Measurements from ENCODE around the gene SRPX. TPM values are rescaled to one million over a fixed set of nuclear protein-coding genes. Genes with fewer than 3 reads are reported as not detected.

SRPX gene
- total and polyA plus RNA-seq, 10 of the 15 experiments (the other 5 are each of a cell fraction or from before 2014, with no cell fraction given): 0.05 to 0.79 (median 0.23) TPM; not detected in 1

DNA sequence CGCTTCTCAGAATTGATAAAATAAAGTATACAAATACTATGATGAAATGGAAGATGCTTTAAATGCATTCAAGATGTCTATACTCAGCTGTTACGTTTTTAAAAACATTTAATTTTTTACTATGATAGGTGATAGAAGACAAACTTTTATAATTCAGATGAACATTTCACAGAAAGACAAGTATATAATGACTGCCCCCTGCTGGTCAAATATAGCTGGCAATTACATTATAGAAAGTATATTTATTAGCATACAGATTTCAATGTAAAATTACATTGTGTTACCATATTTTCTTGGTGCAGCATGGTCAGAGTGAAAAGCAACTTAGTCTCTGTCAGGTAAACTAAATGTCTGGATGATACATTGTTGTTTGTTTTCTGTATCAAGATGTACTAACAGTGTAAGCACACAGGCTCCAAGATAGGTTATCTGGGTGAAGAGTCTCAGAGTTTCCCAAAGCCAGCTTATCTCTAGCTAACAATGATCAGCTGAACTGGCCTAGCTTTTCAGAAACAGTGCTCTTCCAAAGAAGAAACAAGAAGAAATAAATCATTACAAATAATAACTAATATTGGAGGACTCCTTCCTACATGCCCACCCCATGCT lies 54.1 kb downstream of the SRPX start (continued):
- TF ChIP-seq, protein P1, sequence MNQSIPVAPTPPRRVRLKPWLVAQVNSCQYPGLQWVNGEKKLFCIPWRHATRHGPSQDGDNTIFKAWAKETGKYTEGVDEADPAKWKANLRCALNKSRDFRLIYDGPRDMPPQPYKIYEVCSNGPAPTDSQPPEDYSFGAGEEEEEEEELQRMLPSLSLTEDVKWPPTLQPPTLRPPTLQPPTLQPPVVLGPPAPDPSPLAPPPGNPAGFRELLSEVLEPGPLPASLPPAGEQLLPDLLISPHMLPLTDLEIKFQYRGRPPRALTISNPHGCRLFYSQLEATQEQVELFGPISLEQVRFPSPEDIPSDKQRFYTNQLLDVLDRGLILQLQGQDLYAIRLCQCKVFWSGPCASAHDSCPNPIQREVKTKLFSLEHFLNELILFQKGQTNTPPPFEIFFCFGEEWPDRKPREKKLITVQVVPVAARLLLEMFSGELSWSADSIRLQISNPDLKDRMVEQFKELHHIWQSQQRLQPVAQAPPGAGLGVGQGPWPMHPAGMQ (IDR thresholded peaks at IDR 0.05; ENCODE audit: borderline replicate concordance): no peak
- TF ChIP-seq, protein P2, sequence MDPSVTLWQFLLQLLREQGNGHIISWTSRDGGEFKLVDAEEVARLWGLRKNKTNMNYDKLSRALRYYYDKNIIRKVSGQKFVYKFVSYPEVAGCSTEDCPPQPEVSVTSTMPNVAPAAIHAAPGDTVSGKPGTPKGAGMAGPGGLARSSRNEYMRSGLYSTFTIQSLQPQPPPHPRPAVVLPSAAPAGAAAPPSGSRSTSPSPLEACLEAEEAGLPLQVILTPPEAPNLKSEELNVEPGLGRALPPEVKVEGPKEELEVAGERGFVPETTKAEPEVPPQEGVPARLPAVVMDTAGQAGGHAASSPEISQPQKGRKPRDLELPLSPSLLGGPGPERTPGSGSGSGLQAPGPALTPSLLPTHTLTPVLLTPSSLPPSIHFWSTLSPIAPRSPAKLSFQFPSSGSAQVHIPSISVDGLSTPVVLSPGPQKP (IDR thresholded peaks at IDR 0.05; ENCODE audit: low read depth, low read length): no peak
- no peak for TF ChIP-seq FOXM1 (IDR thresholded peaks at IDR 0.05; ENCODE audit: low read depth, low read length)
- no peak for TF ChIP-seq RAD51 (IDR thresholded peaks at IDR 0.05)
- no peak for TF ChIP-seq KLF5 (IDR thresholded peaks at IDR 0.05; ENCODE audit: partially characterized antibody)
- peak; percentile 80; the same call in 1 of the 2 replicates for TF ChIP-seq SMC3 (IDR thresholded peaks at IDR 0.05; ENCODE audit: borderline replicate concordance, low read length)
- no peak for TF ChIP-seq MEF2B (IDR thresholded peaks at IDR 0.05; ENCODE audit: partially characterized antibody, poor library complexity, severe bottlenecking)

- CTCF ChIA-PET: interaction anchor here (1.0 to 7.8 kb wide), 11 partner anchors 11 to 245 kb away, joined by 3 to 163 read pairs (median 12); no protein-coding TSS in a partner anchor
- ATAC-seq: no peak
- no peak for TF ChIP-seq RELB (IDR thresholded peaks at IDR 0.05; ENCODE audit: low read depth)
- TF ChIP-seq TCF3 (IDR thresholded peaks at IDR 0.05; ENCODE audit: borderline replicate concordance, insufficient read depth, low read depth, low read length): no peak
- TF ChIP-seq CBX3 (IDR thresholded peaks at IDR 0.05; ENCODE audit: borderline replicate concordance, low read depth): no peak
- TF ChIP-seq SMAD5 (IDR thresholded peaks at IDR 0.05; ENCODE audit: low read depth): no peak
- TF ChIP-seq MXI1 (IDR thresholded peaks at IDR 0.05; ENCODE audit: low read depth, low read length): no peak
- TF ChIP-seq, protein P3, sequence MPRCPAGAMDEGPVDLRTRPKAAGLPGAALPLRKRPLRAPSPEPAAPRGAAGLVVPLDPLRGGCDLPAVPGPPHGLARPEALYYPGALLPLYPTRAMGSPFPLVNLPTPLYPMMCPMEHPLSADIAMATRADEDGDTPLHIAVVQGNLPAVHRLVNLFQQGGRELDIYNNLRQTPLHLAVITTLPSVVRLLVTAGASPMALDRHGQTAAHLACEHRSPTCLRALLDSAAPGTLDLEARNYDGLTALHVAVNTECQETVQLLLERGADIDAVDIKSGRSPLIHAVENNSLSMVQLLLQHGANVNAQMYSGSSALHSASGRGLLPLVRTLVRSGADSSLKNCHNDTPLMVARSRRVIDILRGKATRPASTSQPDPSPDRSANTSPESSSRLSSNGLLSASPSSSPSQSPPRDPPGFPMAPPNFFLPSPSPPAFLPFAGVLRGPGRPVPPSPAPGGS (IDR thresholded peaks at IDR 0.05; ENCODE audit: borderline replicate concordance, insufficient read depth, low read depth, low read length, poor library complexity, severe bottlenecking): no peak
- TF ChIP-seq CBFB (IDR thresholded peaks at IDR 0.05; ENCODE audit: low read depth): no peak
- no peak for TF ChIP-seq ZSCAN29 (IDR thresholded peaks at IDR 0.05)
- no peak for TF ChIP-seq MEF2B (IDR thresholded peaks at IDR 0.05; ENCODE audit: partially characterized antibody, poor library complexity, severe bottlenecking)
- no peak for TF ChIP-seq JUNB (IDR thresholded peaks at IDR 0.05)
- TF ChIP-seq NBN (IDR thresholded peaks at IDR 0.05): no peak
- TF ChIP-seq POLR2AphosphoS2 (IDR thresholded peaks at IDR 0.05; ENCODE audit: low read depth, low read length): no peak
These were observed 55.6 kb downstream of the SRPX start for GRCh38 chrX:38165023-38165422.

More at GRCh38 chrX:38165023-38165422, 55.6 kb downstream of the SRPX start:
- Histone ChIP-seq H2AFZ (ENCODE audit: control insufficient read depth, low read depth, low read length) (no peak overlapping the region), H3K36me3 (ENCODE audit: control insufficient read depth in 2 of 2, insufficient read depth in 2 of 2, low read length in 1 of 2) (no peaks in the 10 kb centered on the region), H3K9me3 (replicated peaks; ENCODE audit: control insufficient read depth, insufficient read depth, low read length) (no peaks in the 10 kb centered on the region), H3K4me1 (ENCODE audit: control insufficient read depth, insufficient read depth, low read length) (no peaks in the 10 kb centered on the region), H3K4me3 (no peak overlapping the region), H3K9ac (ENCODE audit: control insufficient read depth, insufficient read depth, low read length) (no peak overlapping the region), H3K79me2 (ENCODE audit: control insufficient read depth, insufficient read depth, low read length) (no peaks in the 10 kb centered on the region), H3K27me3 (replicated peaks in 1 of 2; ENCODE audit: control insufficient read depth in 2 of 2, insufficient read depth in 2 of 2, low read length in 1 of 2) (no peaks in the 10 kb centered on the region), H3K4me2 (ENCODE audit: control insufficient read depth, insufficient read depth) (no peak overlapping the region), H4K20me1 (ENCODE audit: control insufficient read depth, insufficient read depth) (no peaks in the 10 kb centered on the region), H3K27ac (ENCODE audit: control insufficient read depth, insufficient read depth) (no peak overlapping the region)
- no peak for FAIRE-seq
- intact Hi-C loops (cut with micrococcal nuclease; ENCODE audit: unreplicated experiment): no loop called here
- BruUV-seq (replicated peaks): no TSS peak
- POLR2A ChIA-PET: no interaction called here
- WGBS (ENCODE audit: insufficient coverage, insufficient replicate concordance, low lambda C conversion rate, missing lambda C conversion rate): 82% methylated on average over 1 of the region's 1 CpG
- SMC1A ChIA-PET (ENCODE audit: uncharacterized antibody, unreplicated experiment): interaction anchor here (1.2 to 7.0 kb wide), 5 partner anchors 53 to 236 kb away, joined by 4 to 124 read pairs (median 11); no protein-coding TSS in a partner anchor
- in situ Hi-C loops (cut with MboI): loop anchor here (25.0 kb wide), 1 partner anchor 653 kb away; no protein-coding TSS in a partner anchor
- RAD21 ChIA-PET (ENCODE audit: unreplicated experiment): interaction anchor here (2.5 to 5.3 kb wide), 2 partner anchors 168 to 238 kb away, joined by 13 to 71 read pairs; no protein-coding TSS in a partner anchor
- no peak for DNase-seq (ENCODE audit: low read depth, low spot score)

Data from GM12878 (cell line).